AG09319 (cell line): ENCODE results near the gene SCUBE1.

ENCODE experiments used
- DNase-seq: peaks from one replicate; pipeline ENCODE4 v3.0.0-alpha.2; 2010; ENCODE audit warnings: low read depth; ENCODE audit errors: extremely low read depth
- CTCF ChIP-seq: IDR thresholded peaks from 2 replicates; pipeline ENCODE4 v1.5.1; 2011; ENCODE audit warnings: low read depth, mild to moderate bottlenecking, inconsistent platforms, low read length, moderate library complexity

The SCUBE1 gene

DNA sequence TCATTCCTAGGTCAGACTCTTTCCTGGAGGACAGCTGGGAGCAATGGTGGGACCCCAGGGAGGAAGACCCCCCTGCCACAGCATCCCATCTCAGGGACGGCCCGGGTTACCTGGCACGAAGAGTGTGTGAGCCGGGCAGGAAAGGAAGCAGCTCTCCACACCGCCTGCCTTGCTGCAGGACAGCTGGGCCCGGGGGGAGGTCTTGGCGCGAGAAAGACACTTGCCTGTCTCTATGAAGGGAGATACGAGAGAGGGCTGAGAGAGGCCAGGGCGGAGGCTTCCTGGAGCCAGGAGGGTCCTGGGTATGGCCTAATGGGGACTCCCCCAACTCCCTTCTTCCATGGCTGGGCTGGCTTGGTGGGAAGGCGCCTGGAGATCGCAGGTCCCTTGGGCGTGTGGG is 120.2 kb downstream of the SCUBE1 start:
- no peak for DNase-seq
- no peak for TF ChIP-seq CTCF

DNA sequence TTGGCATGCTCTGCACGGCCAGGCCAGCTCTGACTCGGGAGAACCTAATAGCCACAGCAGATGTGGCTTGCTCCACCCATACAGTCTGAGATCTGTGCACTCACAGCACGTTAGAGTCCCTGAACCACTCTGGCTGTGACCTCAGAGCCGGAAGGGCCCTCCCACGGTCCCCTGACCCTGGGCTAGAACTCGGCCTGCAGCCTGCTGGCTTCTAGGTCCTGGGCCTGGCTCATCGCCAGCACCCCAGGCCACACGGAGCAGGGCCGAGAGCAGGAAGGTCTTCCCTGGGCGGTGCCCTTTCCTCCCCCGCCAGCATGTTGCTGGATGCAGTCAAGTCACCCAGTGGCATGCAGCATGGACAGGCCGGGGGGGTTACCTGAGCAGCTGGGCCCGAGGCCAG is 120.9 kb downstream of the SCUBE1 start:
- DNase-seq: no peak
- TF ChIP-seq CTCF: no peak

- DNase-seq: no peak
- TF ChIP-seq CTCF: no peak
These were observed 122.4 kb downstream of the SCUBE1 start for GRCh38 chr22:43220625-43221380.

DNA sequence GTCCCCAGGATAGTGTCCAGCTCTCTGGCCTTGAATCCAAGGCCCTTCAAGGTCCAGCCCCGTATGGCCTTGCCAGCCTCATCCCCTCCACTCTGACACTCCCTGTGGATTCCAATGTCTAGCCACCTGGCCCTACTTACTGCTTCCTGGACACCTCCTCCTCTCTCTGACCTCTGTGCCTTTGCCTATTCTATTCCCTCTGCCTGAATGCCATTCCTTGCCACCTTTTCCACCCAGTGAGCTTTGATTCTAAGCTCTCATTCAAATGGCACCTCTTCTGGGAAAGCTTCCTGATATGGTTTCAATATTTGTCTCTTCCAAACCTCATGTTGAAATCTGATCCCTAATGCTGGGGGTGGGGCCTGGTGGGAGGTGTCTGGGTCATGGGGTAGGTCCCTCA is 124.4 kb downstream of the SCUBE1 start:
- no peak for DNase-seq

DNA sequence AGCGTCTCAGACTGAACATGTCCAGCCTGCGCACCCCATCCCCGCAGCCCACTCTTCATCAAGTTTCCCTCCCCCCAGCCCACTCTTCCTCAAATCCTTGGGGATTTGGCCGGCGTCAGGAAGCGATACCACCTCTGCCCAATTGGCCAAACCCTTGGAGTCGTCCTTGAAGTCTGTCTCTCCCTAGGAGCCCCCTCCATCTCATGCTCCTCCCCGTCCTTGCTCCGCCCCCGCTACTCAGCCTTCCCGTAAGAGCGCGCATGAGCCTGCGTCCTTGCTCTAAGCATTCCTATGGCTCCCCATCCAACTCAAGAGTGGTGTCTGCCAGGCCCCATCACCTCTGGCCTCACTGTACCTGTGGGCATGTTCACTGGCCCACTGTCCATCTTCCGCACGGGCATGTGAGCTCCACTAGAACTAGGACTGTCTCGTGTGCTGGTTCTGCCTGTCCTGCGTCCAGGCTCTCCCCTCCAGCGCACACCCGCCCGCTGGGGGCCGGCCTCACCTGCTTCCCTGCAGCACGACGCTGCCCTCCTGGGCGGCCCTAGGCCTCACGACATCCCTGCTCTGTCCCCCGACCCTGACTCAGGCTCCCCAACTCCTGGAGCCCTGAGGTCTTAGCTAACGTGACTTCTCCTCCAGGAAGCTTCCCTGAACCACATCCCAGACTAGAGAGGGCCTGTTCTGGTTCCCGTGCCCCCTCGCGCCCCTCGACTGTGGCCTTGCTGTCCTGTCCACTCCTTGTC is 125.7 kb downstream of the SCUBE1 start:
- no peak for DNase-seq

More for the DNA sequence above, 124.4 kb downstream of the SCUBE1 start:
- TF ChIP-seq CTCF: no peak

DNA sequence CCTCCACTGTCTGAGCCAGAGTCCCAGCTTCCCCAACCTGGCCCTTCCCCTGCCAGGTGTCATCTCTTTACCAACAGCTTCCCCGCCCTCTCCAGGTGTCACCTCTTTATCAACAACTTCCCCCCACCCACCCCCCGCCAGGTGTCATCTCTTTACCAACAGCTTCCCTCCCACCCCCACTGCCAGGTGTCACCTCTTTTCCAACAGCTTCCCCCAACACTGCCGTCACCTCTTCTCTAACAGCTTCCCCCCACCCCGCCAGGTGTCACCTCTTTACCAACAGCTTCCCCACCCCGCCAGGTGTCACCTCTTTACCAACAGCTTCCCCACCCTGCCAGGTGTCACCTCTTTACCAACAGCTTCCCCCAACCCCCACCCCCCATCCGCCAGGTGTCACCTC is 126.4 kb downstream of the SCUBE1 start:
- TF ChIP-seq CTCF: no peak
- DNase-seq: no peak

More for the DNA sequence above, 125.7 kb downstream of the SCUBE1 start:
- TF ChIP-seq CTCF: no peak

- DNase-seq: no peak
- no peak for TF ChIP-seq CTCF
These were observed 129.2 kb downstream of the SCUBE1 start for GRCh38 chr22:43213962-43214361.
